ENCODE data around the gene MKRN1.

GRCh38 chr7:140479739-140480084 lies 407 bp upstream of the MKRN1 start:
- TF ChIP-seq CTCF (IDR thresholded peaks at IDR 0.05) (no peak), EZH2 (IDR thresholded peaks at IDR 0.05) (no peak), EZH2phosphoT487 (IDR thresholded peaks at IDR 0.05) (no peak)

All from neural progenitor cell (in vitro differentiated cells).